Lower leg skin (tissue), 3 donors: ENCODE measurements around the gene STPG3.

Source experiments
- CTCF ChIP-seq, 3 donors: fragments of 450-650 bp; IDR thresholded peaks; one replicate each; pipeline ENCODE4 v1.5.1; 2016; ENCODE audit warnings: antibody characterized with exemption in 3 of 3, mild to moderate bottlenecking in 3 of 3, moderate library complexity in 2 of 3
- POLR2A ChIP-seq, 2 donors: fragments of 450-650 bp; IDR thresholded peaks; one replicate each; pipeline ENCODE4 v1.6.1; 2016 to 2017; ENCODE audit warnings: antibody characterized with exemption in 2 of 2, mild to moderate bottlenecking in 1 of 2, moderate library complexity in 1 of 2

GRCh38 chr9:137220317-137221094 is 30.6 kb upstream of the STPG3 start:
- no peak for TF ChIP-seq CTCF (IDR thresholded peaks at IDR 0.05)
- TF ChIP-seq POLR2A (IDR thresholded peaks at IDR 0.05): no peak
